Fibroblast of lung (primary cell): Measurements from ENCODE around the gene LRP1-AS.

ENCODE experiments used
- EZH2 ChIP-seq: IDR thresholded peaks from 2 replicates; pipeline ENCODE4 v1.5.1; 2012; ENCODE audit warnings: low read length, control low read depth, mild to moderate bottlenecking; ENCODE audit errors: missing control alignments
- TF ChIP-seq, protein P1 (sequence below), 2 donors: IDR thresholded peaks in 1 of 2; conservative IDR thresholded peaks in 1 of 2; 1 replicate in 1 of 2; 2 replicates in 1 of 2; pipeline ENCODE4 v1.5.1; 2011 to 2012; ENCODE audit warnings: low read length in 2 of 2, control low read depth in 1 of 2, inconsistent platforms in 1 of 2, low read depth in 1 of 2, mild to moderate bottlenecking in 1 of 2

DNA sequence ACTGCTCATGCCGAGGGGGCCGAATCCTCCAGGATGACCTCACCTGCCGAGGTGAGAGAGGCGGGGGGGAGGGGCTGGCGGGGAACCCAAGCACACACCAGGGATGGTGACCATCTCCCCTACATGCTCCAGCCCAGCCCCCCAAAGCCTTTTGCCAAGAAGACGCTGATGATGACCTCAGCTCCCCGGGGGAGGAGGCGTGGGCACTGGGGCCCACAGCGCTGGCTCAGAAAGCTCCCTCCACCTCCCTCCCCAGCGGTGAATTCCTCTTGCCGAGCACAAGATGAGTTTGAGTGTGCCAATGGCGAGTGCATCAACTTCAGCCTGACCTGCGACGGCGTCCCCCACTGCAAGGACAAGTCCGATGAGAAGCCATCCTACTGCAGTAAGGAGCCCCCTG is 45.5 kb upstream of the LRP1-AS start:
- TF ChIP-seq, protein P1, sequence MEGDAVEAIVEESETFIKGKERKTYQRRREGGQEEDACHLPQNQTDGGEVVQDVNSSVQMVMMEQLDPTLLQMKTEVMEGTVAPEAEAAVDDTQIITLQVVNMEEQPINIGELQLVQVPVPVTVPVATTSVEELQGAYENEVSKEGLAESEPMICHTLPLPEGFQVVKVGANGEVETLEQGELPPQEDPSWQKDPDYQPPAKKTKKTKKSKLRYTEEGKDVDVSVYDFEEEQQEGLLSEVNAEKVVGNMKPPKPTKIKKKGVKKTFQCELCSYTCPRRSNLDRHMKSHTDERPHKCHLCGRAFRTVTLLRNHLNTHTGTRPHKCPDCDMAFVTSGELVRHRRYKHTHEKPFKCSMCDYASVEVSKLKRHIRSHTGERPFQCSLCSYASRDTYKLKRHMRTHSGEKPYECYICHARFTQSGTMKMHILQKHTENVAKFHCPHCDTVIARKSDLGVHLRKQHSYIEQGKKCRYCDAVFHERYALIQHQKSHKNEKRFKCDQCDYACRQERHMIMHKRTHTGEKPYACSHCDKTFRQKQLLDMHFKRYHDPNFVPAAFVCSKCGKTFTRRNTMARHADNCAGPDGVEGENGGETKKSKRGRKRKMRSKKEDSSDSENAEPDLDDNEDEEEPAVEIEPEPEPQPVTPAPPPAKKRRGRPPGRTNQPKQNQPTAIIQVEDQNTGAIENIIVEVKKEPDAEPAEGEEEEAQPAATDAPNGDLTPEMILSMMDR (conservative IDR thresholded peaks at IDR 0.05 in 1 of 2, IDR thresholded peaks at IDR 0.05 in 1 of 2; ENCODE audit: low read depth in 1 of 2, low read length in 2 of 2) = no peak
- no peak for TF ChIP-seq EZH2
